Upper lobe of left lung (tissue), 6 donors: Measurements from ENCODE around the gene AGK. TPM values are rescaled to one million over a fixed set of nuclear protein-coding genes. Genes with fewer than 3 reads are reported as not detected.
"Not testable (repeated sequence)": the region's sequence is repeated elsewhere in the genome, so short reads cannot be mapped to it uniquely, and the experiment has no call there.

Experiments used
- ATAC-seq, 2 donors: fragments of 200-7000 bp; cut with Tn5 transposase; one replicate each; pipeline ENCODE4 v1.9.1; 2022; ENCODE audit warnings: mild to moderate bottlenecking in 2 of 2, moderate library complexity in 2 of 2; ENCODE audit not compliant: low FRiP score in 2 of 2
- DNase-seq, 2 donors: peaks; one replicate each; pipeline ENCODE4 v3.0.0-alpha.2; 2019 to 2020
- H3K27ac ChIP-seq, 4 donors: fragments of 200-600 bp; sonication (generic); one replicate each; pipeline ENCODE4 v1.5.1; 2016 to 2019
- H3K27me3 ChIP-seq, 4 donors: fragments of 200-600 bp; sonication (generic); one replicate each; pipeline ENCODE4 v1.5.1; 2017 to 2019
- H3K36me3 ChIP-seq, 4 donors: fragments of 200-600 bp; sonication (generic); one replicate each; pipeline ENCODE4 v1.5.1; 2016 to 2019
- H3K4me1 ChIP-seq, 4 donors: fragments of 200-600 bp; sonication (generic); one replicate each; pipeline ENCODE4 v1.5.1; 2018 to 2019
- H3K4me3 ChIP-seq, 4 donors: fragments of 200-600 bp; sonication (generic); one replicate each; pipeline ENCODE4 v1.5.1; 2017 to 2019; ENCODE audit warnings: mild to moderate bottlenecking in 2 of 4, moderate library complexity in 1 of 4
- H3K9me3 ChIP-seq, 4 donors: fragments of 200-600 bp; sonication (generic); one replicate each; pipeline ENCODE4 v1.5.1; 2018 to 2019
- EP300 ChIP-seq, 4 donors: sonication (generic); formaldehyde crosslinking; IDR thresholded peaks; one replicate each; pipeline ENCODE4 v1.5.1; 2017; ENCODE audit warnings: antibody characterized with exemption in 4 of 4, control low read depth in 2 of 4
- POLR2A ChIP-seq, 4 donors: fragments of 450-650 bp; IDR thresholded peaks; one replicate each; pipeline ENCODE4 v1.5.1; 2016 to 2017; ENCODE audit warnings: antibody characterized with exemption in 4 of 4, mild to moderate bottlenecking in 2 of 4
- POLR2AphosphoS5 ChIP-seq, 2 donors: sonication (generic); formaldehyde crosslinking; IDR thresholded peaks; one replicate each; pipeline ENCODE4 v1.5.1; 2017; ENCODE audit warnings: antibody characterized with exemption in 2 of 2
- WGBS, 2 donors: methylation state at CpG; one replicate each; pipeline ENCODE4 v1.1.5; 2017 to 2018; 5-methylcytosine and 5-hydroxymethylcytosine counted together
- total RNA-seq, 6 donors: library from RNA; depleted of rRNA in 4 of 6; stranded (reverse); fragments of >200 nt in 4 of 6; gene quantifications; one replicate each; pipeline versions ENCODE4 v1.1.0 to v1.2.1, GENCODE V29; 2016 to 2021
- TF ChIP-seq, protein P1 (sequence below), 6 experiments: fragments of 450-650 bp in 4 of 6; fragments of 200-600 bp in 2 of 6; sonication (generic) in 2 of 6; IDR thresholded peaks; one replicate each; pipeline ENCODE4 v1.5.1; 2016 to 2019; ENCODE audit warnings: antibody characterized with exemption in 6 of 6
- donor health status: DM: no; HTN: no; CAD: no; lungs with moderate emphysema.
- donor health status: DM: no; HTN: yes; CAD: no; lungs with severe emphysema.

AGK gene
- total RNA-seq, 6 donors from 2014 or later = 11.5 to 51.3 (median 22.3) TPM

DNA sequence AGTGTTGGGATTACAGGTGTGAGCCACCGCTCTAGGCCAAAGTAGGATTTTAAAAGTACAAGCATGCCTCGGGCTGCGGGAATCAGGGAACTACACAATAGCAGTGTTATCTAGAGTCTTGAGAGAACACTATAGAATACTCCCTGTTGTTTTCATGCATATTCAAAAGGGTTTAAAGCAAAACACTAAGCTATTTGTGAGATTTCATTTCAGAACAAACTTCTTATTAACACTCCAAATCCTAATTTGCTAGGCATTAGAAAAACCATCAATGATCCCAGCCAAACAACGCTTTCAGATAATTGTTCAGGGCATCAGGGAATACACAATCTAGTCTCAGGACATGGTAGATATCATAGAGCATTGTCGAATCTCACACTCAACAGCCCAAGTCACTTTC, 136.8 kb downstream of the AGK start:
- H3K9me3 ChIP-seq = no peaks in the 10 kb centered on the region
- TF ChIP-seq POLR2A (IDR thresholded peaks at IDR 0.05) (no peak), EP300 (IDR thresholded peaks at IDR 0.05) (no peak), POLR2AphosphoS5 (IDR thresholded peaks at IDR 0.05) (no peak)
- TF ChIP-seq, protein P1, sequence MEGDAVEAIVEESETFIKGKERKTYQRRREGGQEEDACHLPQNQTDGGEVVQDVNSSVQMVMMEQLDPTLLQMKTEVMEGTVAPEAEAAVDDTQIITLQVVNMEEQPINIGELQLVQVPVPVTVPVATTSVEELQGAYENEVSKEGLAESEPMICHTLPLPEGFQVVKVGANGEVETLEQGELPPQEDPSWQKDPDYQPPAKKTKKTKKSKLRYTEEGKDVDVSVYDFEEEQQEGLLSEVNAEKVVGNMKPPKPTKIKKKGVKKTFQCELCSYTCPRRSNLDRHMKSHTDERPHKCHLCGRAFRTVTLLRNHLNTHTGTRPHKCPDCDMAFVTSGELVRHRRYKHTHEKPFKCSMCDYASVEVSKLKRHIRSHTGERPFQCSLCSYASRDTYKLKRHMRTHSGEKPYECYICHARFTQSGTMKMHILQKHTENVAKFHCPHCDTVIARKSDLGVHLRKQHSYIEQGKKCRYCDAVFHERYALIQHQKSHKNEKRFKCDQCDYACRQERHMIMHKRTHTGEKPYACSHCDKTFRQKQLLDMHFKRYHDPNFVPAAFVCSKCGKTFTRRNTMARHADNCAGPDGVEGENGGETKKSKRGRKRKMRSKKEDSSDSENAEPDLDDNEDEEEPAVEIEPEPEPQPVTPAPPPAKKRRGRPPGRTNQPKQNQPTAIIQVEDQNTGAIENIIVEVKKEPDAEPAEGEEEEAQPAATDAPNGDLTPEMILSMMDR (IDR thresholded peaks at IDR 0.05) = no peak
- DNase-seq (no peak), ATAC-seq (no peak)
- 96 to 98% methylated on average over 5 of the region's 5 CpGs for whole genome bisulfite sequencing, 2 donors
- peaks cover 0 to 30% (median 8%) of the 10 kb centered on the region in 4 donors for H3K36me3 ChIP-seq
- no peak overlapping the region for H3K4me3 ChIP-seq
- H3K27me3 ChIP-seq = no peaks in the 10 kb centered on the region
- no peak overlapping the region for H3K27ac ChIP-seq
- peaks cover 0 to 4% (median 0%) of the 10 kb centered on the region in 4 donors for H3K4me1 ChIP-seq

DNA sequence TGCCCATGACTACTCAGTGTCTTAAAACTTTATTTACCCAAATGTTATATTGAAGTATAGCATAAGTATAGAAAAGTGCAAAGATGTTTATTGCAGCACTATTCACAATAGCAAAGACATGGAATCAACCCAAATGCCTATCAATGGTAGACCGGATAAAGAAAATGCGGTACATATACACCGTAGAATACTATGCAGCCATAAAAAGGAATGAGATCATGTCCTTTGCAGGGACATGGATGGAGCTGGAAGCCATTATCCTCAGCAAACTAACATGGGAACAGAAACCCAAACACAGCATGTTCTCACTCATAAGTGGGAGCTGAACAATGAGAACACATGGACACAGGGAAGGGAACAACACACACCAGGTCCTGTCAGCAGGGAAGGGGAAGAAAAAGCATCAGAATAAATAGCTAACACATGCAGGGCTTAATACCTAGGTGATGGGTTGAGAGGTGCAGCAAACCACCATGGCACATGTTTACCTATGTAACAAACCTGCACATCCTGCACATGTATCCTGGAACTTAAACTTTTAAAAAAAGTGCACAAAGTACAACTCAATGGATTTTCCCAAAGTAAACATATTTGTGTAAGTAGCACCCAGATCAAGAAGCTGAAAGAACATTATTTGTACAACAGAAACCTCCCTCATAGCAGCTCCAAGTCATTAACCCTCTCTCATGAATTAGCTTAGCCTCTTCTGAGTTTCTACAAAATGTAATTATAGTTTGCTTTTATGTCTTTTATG, 138.0 kb downstream of the AGK start:
- peaks cover 0 to 22% (median 8%) of the 10 kb centered on the region in 4 donors for H3K36me3 ChIP-seq
- H3K27me3 ChIP-seq, DNase-seq, H3K4me1 ChIP-seq, H3K27ac ChIP-seq, ATAC-seq, H3K9me3 ChIP-seq, H3K4me3 ChIP-seq: not testable (repeated sequence)
- WGBS, 2 donors = 96 to 100% methylated on average over 3 of the region's 3 CpGs

DNA sequence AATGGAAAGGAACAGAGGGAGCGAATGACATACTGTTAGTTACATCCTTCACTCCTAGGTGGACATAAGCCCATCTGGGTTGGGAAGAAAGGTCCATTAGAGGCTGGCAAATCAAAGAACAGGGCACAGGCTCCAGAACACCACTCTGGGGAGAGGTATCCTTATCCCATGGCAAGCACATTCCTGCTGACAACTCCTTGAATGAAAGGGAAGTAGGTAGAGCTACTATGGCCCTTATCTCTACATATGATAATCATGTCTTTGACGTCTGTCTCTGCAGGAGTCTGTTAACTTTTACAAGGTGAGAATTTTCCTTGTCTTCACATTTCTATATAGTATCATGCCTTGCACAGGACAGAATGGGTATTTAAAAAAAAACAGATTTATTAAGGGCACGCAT, 140.3 kb downstream of the AGK start:
- no peak for TF ChIP-seq POLR2AphosphoS5 (IDR thresholded peaks at IDR 0.05)
- TF ChIP-seq POLR2A (IDR thresholded peaks at IDR 0.05) = no peak
- no peak for TF ChIP-seq EP300 (IDR thresholded peaks at IDR 0.05)
- TF ChIP-seq, protein P1 (IDR thresholded peaks at IDR 0.05) = no peak
- ATAC-seq = no peak
- H3K4me3 ChIP-seq = no peak overlapping the region
- 91 to 96% methylated on average over 3 of the region's 3 CpGs for WGBS, 2 donors
- peaks cover 10 to 13% (median 10%) of the 10 kb centered on the region in 4 donors for H3K4me1 ChIP-seq
- H3K9me3 ChIP-seq = no peaks in the 10 kb centered on the region
- H3K27ac ChIP-seq = no peak overlapping the region
- no peak for DNase-seq
- no peaks in the 10 kb centered on the region for H3K27me3 ChIP-seq
- peaks cover 0 to 1% (median 0%) of the 10 kb centered on the region in 4 donors for H3K36me3 ChIP-seq

DNA sequence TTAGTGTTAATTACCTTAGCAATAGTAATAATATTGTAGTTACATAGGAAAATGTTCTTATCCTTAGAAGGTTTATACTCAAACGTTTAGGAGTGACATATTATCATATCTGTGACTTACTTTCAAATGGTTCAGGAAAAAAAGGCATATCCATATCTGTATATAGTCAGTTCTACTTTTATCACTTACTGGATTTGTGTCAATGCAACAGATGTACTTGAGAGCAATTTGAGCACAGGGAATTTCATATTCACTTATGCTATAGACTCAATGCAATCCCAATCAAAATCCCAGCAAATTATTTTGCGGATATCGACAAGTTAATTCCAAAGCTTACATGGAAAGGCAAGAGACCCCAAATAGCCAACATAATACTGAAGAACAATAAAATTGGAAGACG, 140.8 kb downstream of the AGK start:
- DNase-seq (no peak), ATAC-seq (no peak)
- H3K4me3 ChIP-seq = no peak overlapping the region
- WGBS, 2 donors = 87 to 88% methylated on average over 4 of the region's 4 CpGs
- no peak overlapping the region for H3K27ac ChIP-seq
- H3K36me3 ChIP-seq = no peaks in the 10 kb centered on the region
- TF ChIP-seq, protein P1 (IDR thresholded peaks at IDR 0.05) = no peak
- TF ChIP-seq POLR2AphosphoS5 (IDR thresholded peaks at IDR 0.05) (no peak), POLR2A (IDR thresholded peaks at IDR 0.05) (no peak), EP300 (IDR thresholded peaks at IDR 0.05) (no peak)
- peaks cover 12 to 18% (median 14%) of the 10 kb centered on the region in 4 donors for H3K4me1 ChIP-seq
- no peaks in the 10 kb centered on the region for H3K27me3 ChIP-seq
- H3K9me3 ChIP-seq = no peaks in the 10 kb centered on the region

DNA sequence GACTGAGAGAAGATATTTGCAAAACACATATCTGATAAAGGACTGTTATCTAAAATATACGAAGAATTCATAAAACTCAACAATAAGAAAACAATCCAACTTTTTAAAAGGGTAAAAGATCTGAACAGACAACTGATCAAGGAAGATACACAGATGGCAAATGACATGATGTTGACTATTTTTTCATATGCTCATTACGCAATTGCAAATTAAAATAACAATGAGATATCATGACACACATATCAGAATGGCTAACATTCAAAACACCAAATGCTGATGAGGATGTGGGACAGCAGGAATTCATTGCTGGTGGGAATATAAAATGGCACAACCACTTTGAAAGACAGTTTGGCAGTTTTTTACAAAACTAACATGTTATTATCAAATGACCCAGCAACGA, 141.9 kb downstream of the AGK start:
- WGBS, 2 donors = 79% methylated on average over 3 of the region's 3 CpGs
- Histone ChIP-seq H3K36me3 (no peaks in the 10 kb centered on the region), H3K9me3 (no peaks in the 10 kb centered on the region), H3K4me3 (no peak overlapping the region), H3K4me1 (peaks cover 12 to 27% (median 18%) of the 10 kb centered on the region in 4 donors), H3K27me3 (no peaks in the 10 kb centered on the region), H3K27ac (no peak overlapping the region)
- ATAC-seq (no peak), DNase-seq (no peak)
- TF ChIP-seq, protein P1 (IDR thresholded peaks at IDR 0.05) = no peak
- no peak for TF ChIP-seq POLR2AphosphoS5 (IDR thresholded peaks at IDR 0.05)
- TF ChIP-seq EP300 (IDR thresholded peaks at IDR 0.05) = no peak
- no peak for TF ChIP-seq POLR2A (IDR thresholded peaks at IDR 0.05)
